ENCODE data around the gene DEPDC1B.
"Not testable (repeated sequence)": the region's sequence is repeated elsewhere in the genome, so short reads cannot be mapped to it uniquely, and the experiment has no call there.

Gene DEPDC1B

GRCh38 chr5:60648175-60648574 is 51.8 kb downstream of the DEPDC1B start:
- no peak for DNase-seq (ENCODE audit: low spot score)

- no peak for DNase-seq (ENCODE audit: low spot score)
Measured at GRCh38 chr5:60640901-60641300, 59.1 kb downstream of the DEPDC1B start.

GRCh38 chr5:60639544-60639943 is 60.4 kb downstream of the DEPDC1B start:
- no peak for DNase-seq (ENCODE audit: low spot score)

- no peak for DNase-seq (ENCODE audit: low spot score)
Measured at GRCh38 chr5:60638300-60638699, 61.7 kb downstream of the DEPDC1B start.

- no peak for DNase-seq (ENCODE audit: low spot score)
Measured at GRCh38 chr5:60636644-60637043, 63.3 kb downstream of the DEPDC1B start.

GRCh38 chr5:60636001-60636400 is 64.0 kb downstream of the DEPDC1B start:
- no peak for DNase-seq (ENCODE audit: low spot score)

GRCh38 chr5:60634051-60634450 is 65.9 kb downstream of the DEPDC1B start:
- DNase-seq (ENCODE audit: low spot score) = no peak

- DNase-seq (ENCODE audit: low spot score) = no peak
Measured at GRCh38 chr5:60633341-60633740, 66.6 kb downstream of the DEPDC1B start.

GRCh38 chr5:60632153-60632552 is 67.8 kb downstream of the DEPDC1B start:
- DNase-seq (ENCODE audit: low spot score) = no peak

GRCh38 chr5:60630836-60631235 is 69.1 kb downstream of the DEPDC1B start:
- DNase-seq (ENCODE audit: low spot score) = no peak

- no peak for DNase-seq (ENCODE audit: low spot score)
Measured at GRCh38 chr5:60630179-60630578, 69.8 kb downstream of the DEPDC1B start.

- DNase-seq (ENCODE audit: low spot score) = not testable (repeated sequence)
Measured at GRCh38 chr5:60624875-60625274, 75.1 kb downstream of the DEPDC1B start.

GRCh38 chr5:60620752-60621151 is 79.2 kb downstream of the DEPDC1B start:
- DNase-seq (ENCODE audit: low spot score) = not testable (repeated sequence)

- no peak for DNase-seq (ENCODE audit: low spot score)
Measured at GRCh38 chr5:60613826-60614225, 86.1 kb downstream of the DEPDC1B start.

- no peak for DNase-seq (ENCODE audit: low spot score)
Measured at GRCh38 chr5:60611099-60611740, 88.7 kb downstream of the DEPDC1B start.

GRCh38 chr5:60604771-60605170 is 95.2 kb downstream of the DEPDC1B start:
- no peak for DNase-seq (ENCODE audit: low spot score)

GRCh38 chr5:60598424-60598823 is 101.5 kb downstream of the DEPDC1B start:
- DNase-seq (ENCODE audit: low spot score) = no peak

- no peak for DNase-seq (ENCODE audit: low spot score)
Measured at GRCh38 chr5:60597572-60598320, 102.2 kb downstream of the DEPDC1B start.

- no peak for DNase-seq (ENCODE audit: low spot score)
Measured at GRCh38 chr5:60594715-60595477, 105.1 kb downstream of the DEPDC1B start.

- DNase-seq (ENCODE audit: low spot score) = no peak
Measured at GRCh38 chr5:60590172-60590571, 109.8 kb downstream of the DEPDC1B start.

- DNase-seq (ENCODE audit: low spot score) = not testable (repeated sequence)
Measured at GRCh38 chr5:60587312-60587711, 112.7 kb downstream of the DEPDC1B start.

GRCh38 chr5:60586307-60586901 is 113.6 kb downstream of the DEPDC1B start:
- no peak for DNase-seq (ENCODE audit: low spot score)

- no peak for DNase-seq (ENCODE audit: low spot score)
Measured at GRCh38 chr5:60585618-60586017, 114.3 kb downstream of the DEPDC1B start.
